ENCODE measurements around the gene RPL22.

DNA sequence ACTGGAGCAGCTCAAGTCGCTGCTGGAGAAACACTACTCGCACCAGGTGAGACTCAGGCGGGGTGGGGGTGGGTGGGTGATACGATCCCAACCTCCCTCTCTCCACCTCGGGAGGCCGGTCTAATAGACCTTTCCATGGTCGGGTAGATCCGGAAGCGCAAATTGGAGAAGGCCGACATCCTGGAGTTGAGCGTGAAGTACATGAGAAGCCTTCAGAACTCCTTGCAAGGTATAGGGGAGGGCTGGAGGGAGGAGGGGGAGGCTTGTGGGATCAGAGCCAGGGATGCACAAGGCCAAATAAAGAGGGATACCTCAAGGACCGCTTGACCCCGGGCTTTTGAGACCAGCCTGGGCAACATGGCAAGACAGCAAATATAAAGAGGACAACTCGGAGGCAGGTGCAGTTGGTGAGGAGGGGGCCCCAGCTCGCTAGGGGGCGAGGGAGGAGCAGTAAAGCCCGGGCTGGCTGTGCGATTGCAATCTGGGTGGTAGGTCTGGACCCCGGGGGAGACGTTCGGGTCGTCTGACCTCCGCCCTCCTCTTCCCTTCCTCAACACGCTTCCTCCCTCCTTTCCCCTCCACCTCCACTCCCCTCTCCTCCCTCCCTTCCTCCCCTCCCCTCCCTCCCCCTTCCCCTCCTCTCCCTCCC is 45.1 kb upstream of the RPL22 start:
- TF ChIP-seq ZFP30 (CRISPR knock-in tag; IDR thresholded peaks at IDR 0.05) (no peak), ZFP3 (CRISPR knock-in tag; IDR thresholded peaks at IDR 0.05) (no peak), OSR1 (CRISPR knock-in tag; IDR thresholded peaks at IDR 0.05) (no peak), ZNF8 (CRISPR knock-in tag; IDR thresholded peaks at IDR 0.05) (no peak), ZNF70 (CRISPR knock-in tag; IDR thresholded peaks at IDR 0.05) (no peak), TSHZ2 (CRISPR knock-in tag; IDR thresholded peaks at IDR 0.05) (no peak), ARNTL (CRISPR knock-in tag; IDR thresholded peaks at IDR 0.05; ENCODE audit: borderline replicate concordance, low read depth) (no peak), ESRRG (CRISPR knock-in tag; IDR thresholded peaks at IDR 0.05) (no peak), ISL1 (CRISPR knock-in tag; IDR thresholded peaks at IDR 0.05) (no peak)
- TF ChIP-seq, protein P1, sequence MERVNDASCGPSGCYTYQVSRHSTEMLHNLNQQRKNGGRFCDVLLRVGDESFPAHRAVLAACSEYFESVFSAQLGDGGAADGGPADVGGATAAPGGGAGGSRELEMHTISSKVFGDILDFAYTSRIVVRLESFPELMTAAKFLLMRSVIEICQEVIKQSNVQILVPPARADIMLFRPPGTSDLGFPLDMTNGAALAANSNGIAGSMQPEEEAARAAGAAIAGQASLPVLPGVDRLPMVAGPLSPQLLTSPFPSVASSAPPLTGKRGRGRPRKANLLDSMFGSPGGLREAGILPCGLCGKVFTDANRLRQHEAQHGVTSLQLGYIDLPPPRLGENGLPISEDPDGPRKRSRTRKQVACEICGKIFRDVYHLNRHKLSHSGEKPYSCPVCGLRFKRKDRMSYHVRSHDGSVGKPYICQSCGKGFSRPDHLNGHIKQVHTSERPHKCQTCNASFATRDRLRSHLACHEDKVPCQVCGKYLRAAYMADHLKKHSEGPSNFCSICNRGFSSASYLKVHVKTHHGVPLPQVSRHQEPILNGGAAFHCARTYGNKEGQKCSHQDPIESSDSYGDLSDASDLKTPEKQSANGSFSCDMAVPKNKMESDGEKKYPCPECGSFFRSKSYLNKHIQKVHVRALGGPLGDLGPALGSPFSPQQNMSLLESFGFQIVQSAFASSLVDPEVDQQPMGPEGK (CRISPR knock-in tag; IDR thresholded peaks at IDR 0.05; ENCODE audit: borderline replicate concordance), result no peak
- TF ChIP-seq, protein P2, sequence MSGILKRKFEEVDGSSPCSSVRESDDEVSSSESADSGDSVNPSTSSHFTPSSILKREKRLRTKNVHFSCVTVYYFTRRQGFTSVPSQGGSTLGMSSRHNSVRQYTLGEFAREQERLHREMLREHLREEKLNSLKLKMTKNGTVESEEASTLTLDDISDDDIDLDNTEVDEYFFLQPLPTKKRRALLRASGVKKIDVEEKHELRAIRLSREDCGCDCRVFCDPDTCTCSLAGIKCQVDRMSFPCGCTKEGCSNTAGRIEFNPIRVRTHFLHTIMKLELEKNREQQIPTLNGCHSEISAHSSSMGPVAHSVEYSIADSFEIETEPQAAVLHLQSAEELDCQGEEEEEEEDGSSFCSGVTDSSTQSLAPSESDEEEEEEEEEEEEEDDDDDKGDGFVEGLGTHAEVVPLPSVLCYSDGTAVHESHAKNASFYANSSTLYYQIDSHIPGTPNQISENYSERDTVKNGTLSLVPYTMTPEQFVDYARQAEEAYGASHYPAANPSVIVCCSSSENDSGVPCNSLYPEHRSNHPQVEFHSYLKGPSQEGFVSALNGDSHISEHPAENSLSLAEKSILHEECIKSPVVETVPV (CRISPR knock-in tag; IDR thresholded peaks at IDR 0.05), result no peak
- TF ChIP-seq, protein P3, sequence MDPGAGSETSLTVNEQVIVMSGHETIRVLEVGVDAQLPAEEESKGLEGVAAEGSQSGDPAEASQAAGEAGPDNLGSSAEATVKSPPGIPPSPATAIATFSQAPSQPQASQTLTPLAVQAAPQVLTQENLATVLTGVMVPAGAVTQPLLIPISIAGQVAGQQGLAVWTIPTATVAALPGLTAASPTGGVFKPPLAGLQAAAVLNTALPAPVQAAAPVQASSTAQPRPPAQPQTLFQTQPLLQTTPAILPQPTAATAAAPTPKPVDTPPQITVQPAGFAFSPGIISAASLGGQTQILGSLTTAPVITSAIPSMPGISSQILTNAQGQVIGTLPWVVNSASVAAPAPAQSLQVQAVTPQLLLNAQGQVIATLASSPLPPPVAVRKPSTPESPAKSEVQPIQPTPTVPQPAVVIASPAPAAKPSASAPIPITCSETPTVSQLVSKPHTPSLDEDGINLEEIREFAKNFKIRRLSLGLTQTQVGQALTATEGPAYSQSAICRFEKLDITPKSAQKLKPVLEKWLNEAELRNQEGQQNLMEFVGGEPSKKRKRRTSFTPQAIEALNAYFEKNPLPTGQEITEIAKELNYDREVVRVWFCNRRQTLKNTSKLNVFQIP (CRISPR knock-in tag; IDR thresholded peaks at IDR 0.05; ENCODE audit: borderline replicate concordance, low read depth), result no peak
